HEK293 (cell line): ENCODE results near the gene C17orf107.

Source experiments
- CTCF ChIP-seq: fragments of 450-650 bp; formaldehyde crosslinking; IDR thresholded peaks from 2 replicates; pipeline ENCODE4 v1.5.1; 2016; ENCODE audit warnings: missing biosample characterization, missing genetic modification characterization
- IKZF3 ChIP-seq: fragments of 450-650 bp; IDR thresholded peaks from 2 replicates; pipeline ENCODE4 v1.5.0; 2018; ENCODE audit warnings: missing biosample characterization, mild to moderate bottlenecking, missing genetic modification characterization, moderate library complexity
- INSM2 ChIP-seq: fragments of 450-650 bp; formaldehyde crosslinking; IDR thresholded peaks from 2 replicates; pipeline ENCODE4 v1.5.1; 2016; ENCODE audit warnings: missing biosample characterization, missing genetic modification characterization
- KLF1 ChIP-seq: fragments of 450-650 bp; formaldehyde crosslinking; IDR thresholded peaks from 2 replicates; pipeline ENCODE4 v1.5.1; 2016; ENCODE audit warnings: missing biosample characterization, missing genetic modification characterization
- KLF10 ChIP-seq: fragments of 450-650 bp; IDR thresholded peaks from 2 replicates; pipeline ENCODE4 v1.5.1; 2018; ENCODE audit warnings: missing biosample characterization, mild to moderate bottlenecking, missing genetic modification characterization
- KLF8 ChIP-seq: fragments of 450-650 bp; formaldehyde crosslinking; IDR thresholded peaks from 2 replicates; pipeline ENCODE4 v1.5.1; 2016; ENCODE audit warnings: missing biosample characterization, missing genetic modification characterization
- KLF9 ChIP-seq: fragments of 450-650 bp; formaldehyde crosslinking; IDR thresholded peaks from 2 replicates; pipeline ENCODE4 v1.5.1; 2016; ENCODE audit warnings: missing biosample characterization, missing genetic modification characterization, low read depth
- PBX3 ChIP-seq: sonication (generic); formaldehyde crosslinking; IDR thresholded peaks from 2 replicates; pipeline ENCODE4 v1.8.1; 2022; ENCODE audit warnings: mild to moderate bottlenecking, moderate library complexity, missing genetic modification reagents
- SETDB1 ChIP-seq: IDR thresholded peaks from one replicate; pipeline ENCODE4 v1.6.1; 2017; ENCODE audit warnings: mild to moderate bottlenecking, low read length, moderate library complexity, mixed read lengths; ENCODE audit not compliant: insufficient read length
- SP2 ChIP-seq: fragments of 450-650 bp; formaldehyde crosslinking; IDR thresholded peaks from 2 replicates; pipeline ENCODE4 v1.5.1; 2016; ENCODE audit warnings: missing biosample characterization, missing genetic modification characterization
- SP3 ChIP-seq: fragments of 450-650 bp; formaldehyde crosslinking; IDR thresholded peaks from 2 replicates; pipeline ENCODE4 v1.5.1; 2016; ENCODE audit warnings: missing biosample characterization, missing genetic modification characterization
- TSHZ1 ChIP-seq: fragments of 450-650 bp; formaldehyde crosslinking; IDR thresholded peaks from 2 replicates; pipeline ENCODE4 v1.5.1; 2016; ENCODE audit warnings: missing biosample characterization, missing genetic modification characterization, borderline replicate concordance
- ZBTB8A ChIP-seq: fragments of 450-650 bp; formaldehyde crosslinking; IDR thresholded peaks from 2 replicates; pipeline ENCODE4 v1.5.1; 2016; ENCODE audit warnings: missing biosample characterization, missing genetic modification characterization
- ZFHX2 ChIP-seq: fragments of 450-650 bp; formaldehyde crosslinking; conservative IDR thresholded peaks from 2 replicates; pipeline ENCODE4 v1.5.1; 2016; ENCODE audit warnings: missing biosample characterization, missing genetic modification characterization
- ZFP37 ChIP-seq: fragments of 450-650 bp; formaldehyde crosslinking; IDR thresholded peaks from 2 replicates; pipeline ENCODE4 v1.5.1; 2016; ENCODE audit warnings: missing biosample characterization, missing genetic modification characterization
- ZFP69B ChIP-seq: fragments of 450-650 bp; formaldehyde crosslinking; IDR thresholded peaks from 2 replicates; pipeline ENCODE4 v1.5.1; 2016; ENCODE audit warnings: missing biosample characterization, missing genetic modification characterization
- ZNF121 ChIP-seq: fragments of 450-650 bp; formaldehyde crosslinking; IDR thresholded peaks from 2 replicates; pipeline ENCODE4 v1.5.1; 2016; ENCODE audit warnings: missing biosample characterization, missing genetic modification characterization
- ZNF248 ChIP-seq: fragments of 450-650 bp; formaldehyde crosslinking; IDR thresholded peaks from 2 replicates; pipeline ENCODE4 v1.5.1; 2017; ENCODE audit warnings: missing biosample characterization, missing genetic modification characterization
- ZNF560 ChIP-seq: fragments of 450-650 bp; formaldehyde crosslinking; IDR thresholded peaks from 2 replicates; pipeline ENCODE4 v1.5.1; 2017; ENCODE audit warnings: missing biosample characterization, missing genetic modification characterization, borderline replicate concordance
- ZNF600 ChIP-seq: fragments of 450-650 bp; formaldehyde crosslinking; IDR thresholded peaks from 2 replicates; pipeline ENCODE4 v1.5.1; 2016; ENCODE audit warnings: missing biosample characterization, missing genetic modification characterization
- ZNF645 ChIP-seq: fragments of 450-650 bp; formaldehyde crosslinking; IDR thresholded peaks from 2 replicates; pipeline ENCODE4; 2016; ENCODE audit warnings: missing biosample characterization, missing genetic modification characterization
- ZNF654 ChIP-seq: fragments of 450-650 bp; formaldehyde crosslinking; IDR thresholded peaks from 2 replicates; pipeline ENCODE4 v1.5.1; 2016; ENCODE audit warnings: low read depth, missing biosample characterization, missing genetic modification characterization
- ZNF777 ChIP-seq: fragments of 450-650 bp; formaldehyde crosslinking; IDR thresholded peaks from 2 replicates; pipeline ENCODE4 v1.5.1; 2017; ENCODE audit warnings: missing biosample characterization, missing genetic modification characterization, borderline replicate concordance
- ZNF785 ChIP-seq: fragments of 450-650 bp; formaldehyde crosslinking; IDR thresholded peaks from 2 replicates; pipeline ENCODE4 v1.5.1; 2016; ENCODE audit warnings: missing biosample characterization, missing genetic modification characterization
- ZNF792 ChIP-seq: fragments of 450-650 bp; formaldehyde crosslinking; IDR thresholded peaks from 2 replicates; pipeline ENCODE4 v1.5.1; 2016; ENCODE audit warnings: missing biosample characterization, missing genetic modification characterization
- ZSCAN18 ChIP-seq: fragments of 450-650 bp; formaldehyde crosslinking; IDR thresholded peaks from 2 replicates; pipeline ENCODE4 v1.5.1; 2016; ENCODE audit warnings: missing biosample characterization, missing genetic modification characterization
- ZSCAN30 ChIP-seq: fragments of 450-650 bp; IDR thresholded peaks from 2 replicates; pipeline ENCODE4 v1.5.1; 2018; ENCODE audit warnings: missing biosample characterization, mild to moderate bottlenecking, missing genetic modification characterization, moderate library complexity

C17orf107 gene

GRCh38 chr17:4949321-4950074, 50.2 kb downstream of the C17orf107 start (continued):
- no peak for TF ChIP-seq SETDB1
- peak; percentile 72 for TF ChIP-seq ZBTB8A (tag by site-specific recombination)
- no peak for TF ChIP-seq ZNF600
- TF ChIP-seq ZNF248 (tag by site-specific recombination) = no peak
- peak; percentile 36; the same call in 1 of the 2 replicates for TF ChIP-seq ZSCAN30 (tag by site-specific recombination)
- TF ChIP-seq PBX3 (CRISPR knock-in tag) = no peak
- TF ChIP-seq ZNF645 (tag by site-specific recombination) = no peak
- no peak for TF ChIP-seq ZFP37 (tag by site-specific recombination)
- peak; percentile 41; the same call in 1 of the 2 replicates for TF ChIP-seq KLF10
- TF ChIP-seq ZNF785 (tag by site-specific recombination) = peak; percentile 90; the same call in 1 of the 2 replicates
- peak; percentile 68; the same call in 1 of the 2 replicates for TF ChIP-seq SP3 (tag by site-specific recombination)
- TF ChIP-seq KLF8 (tag by site-specific recombination) = 0 out of 2 replicates have a peak, but pooled peaks have one; percentile 95
- TF ChIP-seq ZNF792 (tag by site-specific recombination) = peak; percentile 46; the same call in 1 of the 2 replicates
- TF ChIP-seq ZNF777 (tag by site-specific recombination) = peak; percentile 89; the same call in 1 of the 2 replicates
- TF ChIP-seq ZFP69B (tag by site-specific recombination) = peak; percentile 53; the same call in 1 of the 2 replicates
- peak; percentile 73; the same call in 1 of the 2 replicates for TF ChIP-seq KLF9 (tag by site-specific recombination)
- peak; percentile 43 for TF ChIP-seq SP2 (tag by site-specific recombination)
- TF ChIP-seq IKZF3 (tag by site-specific recombination) = peak; percentile 84
- peak; percentile 99 for TF ChIP-seq KLF1
- TF ChIP-seq ZNF654 (tag by site-specific recombination) = no peak
- TF ChIP-seq INSM2 (tag by site-specific recombination) = peak; percentile 45; the same call in 1 of the 2 replicates
- peak; percentile 39; the same call in 1 of the 2 replicates for TF ChIP-seq ZSCAN18 (tag by site-specific recombination)
- no peak for TF ChIP-seq ZNF560
- TF ChIP-seq ZNF121 (tag by site-specific recombination) = no peak
- TF ChIP-seq TSHZ1 (tag by site-specific recombination) = peak; percentile 55; the same call in 1 of the 2 replicates
- no peak; the same call in 1 of the 2 replicates for TF ChIP-seq CTCF (tag by site-specific recombination)
- TF ChIP-seq ZFHX2 (tag by site-specific recombination) = peak; percentile 48
